HG02798 (cell line): Measurements from ENCODE around the gene PRRC2B.
"Not testable (repeated sequence)": the region's sequence is repeated elsewhere in the genome, so short reads cannot be mapped to it uniquely, and the experiment has no call there.

Source experiments
- ATAC-seq: cut with Tn5 transposase; IDR thresholded peaks from one replicate; pipeline ENCODE4 v1.9.1; 2021; ENCODE audit warnings: mild to moderate bottlenecking; ENCODE audit not compliant: unreplicated experiment, poor library complexity

PRRC2B gene

DNA sequence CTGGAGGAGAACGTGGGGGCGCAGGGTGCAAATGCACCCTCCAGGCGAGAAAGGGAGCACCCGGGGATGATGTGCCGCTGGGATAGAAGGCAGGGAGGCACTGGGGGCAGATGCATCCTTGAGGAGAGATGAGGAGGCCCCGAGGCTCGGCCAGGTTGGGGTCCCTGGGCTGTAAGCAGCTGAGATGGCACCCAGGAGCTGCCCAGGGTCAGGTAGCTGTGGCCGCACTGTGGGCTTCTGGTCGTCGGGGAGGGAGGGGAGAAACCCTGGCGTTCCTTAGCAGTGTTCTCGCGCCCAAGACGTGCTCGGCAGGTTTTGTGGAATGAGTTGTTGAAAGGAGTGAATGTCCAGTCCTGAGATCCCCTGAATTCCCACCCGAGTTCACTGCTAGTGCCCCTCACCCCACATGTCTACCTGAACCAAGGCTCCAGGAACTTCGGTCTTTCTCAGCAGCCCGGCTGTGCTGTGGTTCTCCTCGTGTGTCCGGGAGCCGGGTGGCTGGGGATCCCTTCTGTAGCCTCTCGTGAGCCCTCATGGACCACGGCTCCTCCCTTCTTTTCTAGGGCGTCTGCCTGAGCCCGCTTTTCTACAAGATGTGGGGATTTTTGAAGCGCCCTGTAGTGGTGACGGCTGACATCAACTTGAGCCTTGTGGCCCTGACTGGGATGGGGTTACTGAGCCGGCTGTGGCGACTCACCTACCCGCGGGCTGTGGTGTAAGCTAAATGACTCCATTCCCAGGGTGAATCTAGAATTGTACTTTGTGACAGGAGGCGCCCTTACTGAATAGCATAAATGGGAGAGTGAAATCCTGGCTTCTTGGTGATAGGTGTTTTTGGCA lies 110.0 kb downstream of the PRRC2B start:
- ATAC-seq = no peak

DNA sequence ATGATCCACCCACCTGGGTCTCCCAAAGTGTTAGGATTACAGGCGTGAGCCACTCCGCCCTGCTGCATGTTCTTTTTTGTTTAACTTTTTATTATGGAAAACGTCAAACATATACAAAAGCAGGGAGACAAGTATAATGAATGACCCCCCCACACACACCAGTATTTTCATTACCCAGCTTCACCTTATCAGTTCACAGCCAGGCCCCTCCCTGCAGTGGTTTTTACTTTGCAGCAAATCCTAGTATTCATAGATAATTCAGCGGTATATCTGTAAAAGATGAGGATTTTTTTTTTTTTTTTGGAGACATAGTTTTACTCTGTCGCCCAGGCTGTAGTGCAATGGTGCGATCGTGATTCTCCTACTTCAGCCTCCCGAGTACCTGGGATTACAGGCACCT lies 111.1 kb downstream of the PRRC2B start:
- ATAC-seq = no peak

DNA sequence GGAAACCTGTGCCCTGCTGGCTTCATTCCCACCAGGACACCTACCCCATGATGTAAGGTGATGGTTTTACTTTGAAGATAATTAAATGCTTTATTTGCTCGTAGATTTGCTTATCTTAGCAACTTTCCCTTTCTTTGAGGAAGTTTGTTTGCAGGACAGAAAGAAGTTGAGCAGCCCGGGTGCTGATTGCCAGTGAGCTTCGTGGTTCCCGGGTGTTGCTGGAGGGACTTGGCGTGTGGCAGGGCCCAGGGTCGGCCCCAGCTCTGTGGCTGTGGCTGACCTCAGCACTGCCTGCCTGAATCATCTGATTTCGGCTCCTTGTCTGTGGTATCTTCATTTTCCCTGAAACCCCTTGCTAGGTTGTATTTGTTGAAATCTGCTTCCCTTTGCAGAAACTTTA lies 117.5 kb downstream of the PRRC2B start:
- no peak for ATAC-seq

DNA sequence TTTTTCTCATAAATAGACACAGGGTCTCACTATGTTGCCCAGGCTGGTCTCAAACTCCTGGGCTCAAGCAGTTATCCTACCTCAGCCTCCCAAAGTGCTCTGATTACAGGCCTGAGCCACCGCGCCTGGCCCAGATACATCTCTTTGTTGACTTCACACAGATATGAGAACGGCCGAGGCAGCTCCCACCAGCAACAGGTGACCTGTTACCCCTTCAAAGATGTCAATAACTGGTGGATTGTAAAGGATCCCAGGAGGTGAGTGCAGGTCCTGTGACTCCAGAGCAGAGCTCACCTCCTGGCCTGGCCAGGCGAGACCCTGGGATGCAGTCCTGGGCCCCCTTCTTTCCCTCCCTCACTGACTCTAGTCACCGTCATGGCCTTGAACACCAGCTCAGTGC lies 118.0 kb downstream of the PRRC2B start:
- ATAC-seq = no peak

DNA sequence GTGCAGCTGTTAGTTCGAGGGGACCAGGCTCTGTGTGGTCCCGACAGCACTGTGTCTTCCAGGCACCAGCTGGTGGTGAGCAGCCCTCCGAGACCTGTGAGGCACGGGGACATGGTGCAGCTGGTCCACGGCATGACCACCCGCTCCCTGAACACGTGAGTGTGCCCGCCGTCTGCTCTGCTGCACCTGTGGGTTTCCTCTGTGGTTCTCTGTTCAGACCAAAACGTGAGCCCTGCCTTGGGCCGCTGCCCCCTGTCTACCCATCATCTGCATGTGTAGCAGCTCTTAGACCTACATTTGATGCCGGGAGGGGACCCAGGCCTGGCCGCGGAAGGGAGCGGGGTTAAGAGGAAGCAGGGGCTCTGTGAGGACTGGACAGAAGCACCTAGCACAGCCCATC lies 119.3 kb downstream of the PRRC2B start:
- no peak for ATAC-seq

DNA sequence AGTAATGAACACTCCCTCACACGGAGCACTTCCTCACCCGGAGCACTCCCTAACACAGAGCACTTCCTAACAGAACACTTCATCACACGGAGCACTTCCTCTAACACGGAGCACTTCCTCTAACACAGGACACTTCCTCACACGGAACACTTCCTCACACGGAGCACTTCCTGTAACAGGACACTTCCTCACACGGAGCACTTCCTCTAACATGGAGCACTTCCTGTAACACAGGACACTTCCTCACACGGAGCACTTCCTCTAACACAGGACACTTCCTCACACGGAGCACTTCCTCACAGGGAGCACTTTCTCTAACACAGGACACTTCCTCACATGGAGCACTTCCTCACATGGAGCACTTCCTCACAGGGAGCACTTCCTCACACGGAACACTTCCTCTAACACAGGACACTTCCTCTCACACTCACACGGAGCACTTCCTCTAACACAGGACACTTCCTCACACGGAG lies 121.7 kb downstream of the PRRC2B start:
- ATAC-seq = not testable (repeated sequence)

DNA sequence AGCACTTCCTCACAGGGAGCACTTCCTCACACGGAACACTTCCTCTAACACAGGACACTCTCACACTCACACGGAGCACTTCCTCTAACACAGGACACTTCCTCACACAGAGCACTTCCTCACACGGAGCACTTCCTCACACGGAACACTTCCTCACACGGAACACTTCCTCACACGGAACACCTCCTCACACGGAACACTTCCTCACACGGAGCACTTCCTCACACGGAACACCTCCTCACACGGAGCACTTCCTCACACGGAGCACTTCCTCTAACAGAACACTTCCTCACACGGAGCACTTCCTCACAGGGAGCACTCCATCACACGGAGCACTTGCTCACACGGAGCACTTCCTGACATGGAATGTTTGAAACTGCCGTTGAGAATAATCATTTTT lies 122.2 kb downstream of the PRRC2B start:
- ATAC-seq = no peak

DNA sequence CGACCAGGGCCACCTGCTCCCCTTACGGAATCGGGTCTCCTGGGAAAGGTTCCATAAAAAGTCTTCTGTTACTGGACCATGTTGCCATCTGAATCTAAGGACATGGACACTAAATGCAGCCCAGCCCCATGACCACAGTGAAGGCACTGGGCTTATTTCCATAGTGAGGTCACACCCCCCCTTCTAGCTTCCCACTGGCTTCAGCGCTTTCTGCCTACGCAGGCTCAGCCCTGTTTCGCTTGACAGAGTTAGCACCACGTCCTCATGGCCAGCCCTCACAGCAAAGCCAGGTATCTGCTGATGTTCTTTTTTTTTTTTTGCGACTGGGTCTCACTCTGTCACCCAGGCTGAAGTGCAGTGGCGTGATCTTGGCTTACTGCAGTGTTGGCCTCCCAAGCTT lies 123.0 kb downstream of the PRRC2B start:
- ATAC-seq = no peak

DNA sequence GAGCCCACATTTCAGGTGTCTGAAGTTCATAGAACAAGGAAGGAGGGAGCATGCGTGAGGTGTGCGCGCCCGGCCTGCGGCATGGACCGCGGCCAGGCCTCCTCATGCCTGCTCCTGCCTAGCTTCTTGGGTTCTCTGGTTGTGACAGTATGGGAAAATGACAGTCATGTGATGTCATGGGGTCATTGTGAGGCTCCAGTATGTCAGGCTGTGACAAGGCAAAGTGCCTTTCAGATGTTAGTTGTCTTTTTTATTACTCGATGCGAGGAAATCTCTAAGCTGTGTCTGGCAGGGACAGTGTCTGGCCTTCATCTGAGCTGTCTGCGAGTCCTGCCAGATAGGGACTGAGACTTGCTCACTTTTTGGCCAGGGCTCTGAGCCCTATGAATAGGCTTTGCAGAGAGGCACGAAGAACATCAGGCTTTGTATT lies 123.9 kb downstream of the PRRC2B start:
- ATAC-seq = no peak

DNA sequence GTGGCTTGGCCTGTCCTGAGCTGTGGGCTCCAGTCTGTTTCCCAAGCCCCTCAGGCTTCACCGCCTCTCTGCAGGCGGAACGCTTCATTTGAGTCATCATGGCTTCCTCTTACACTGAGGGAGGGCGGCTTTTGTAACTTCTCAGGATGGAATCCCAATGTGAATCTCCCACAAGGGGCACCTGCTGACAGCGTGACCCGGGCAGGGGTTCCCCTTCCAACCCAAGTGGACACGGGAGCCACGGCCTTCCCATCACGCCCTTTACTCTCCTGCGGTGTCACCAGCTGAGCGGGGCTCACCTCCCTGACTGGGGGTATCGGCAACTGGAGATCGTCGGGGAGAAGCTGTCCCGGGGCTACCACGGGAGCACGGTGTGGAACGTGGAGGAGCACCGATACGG lies 124.7 kb downstream of the PRRC2B start:
- no peak for ATAC-seq

DNA sequence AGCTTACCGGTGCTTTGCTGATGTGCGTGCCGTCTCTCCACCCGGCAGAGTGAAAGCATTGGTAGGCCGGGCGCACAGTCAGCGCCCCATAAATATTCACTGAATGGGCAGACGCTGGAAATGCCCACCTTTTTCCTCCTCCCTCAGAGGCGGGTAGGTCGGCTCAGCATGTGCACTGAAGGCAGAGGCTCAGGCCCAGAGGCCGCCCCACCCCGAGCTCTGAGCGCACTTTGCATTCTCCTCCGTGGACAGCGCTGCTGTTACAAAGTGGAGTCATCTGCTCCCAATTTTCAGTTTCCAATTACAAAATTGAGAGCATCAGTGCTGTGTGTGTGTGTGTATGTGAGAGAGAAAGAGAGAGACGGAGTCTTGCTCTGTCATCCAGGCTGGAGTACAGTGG lies 126.6 kb downstream of the PRRC2B start:
- ATAC-seq = no peak

DNA sequence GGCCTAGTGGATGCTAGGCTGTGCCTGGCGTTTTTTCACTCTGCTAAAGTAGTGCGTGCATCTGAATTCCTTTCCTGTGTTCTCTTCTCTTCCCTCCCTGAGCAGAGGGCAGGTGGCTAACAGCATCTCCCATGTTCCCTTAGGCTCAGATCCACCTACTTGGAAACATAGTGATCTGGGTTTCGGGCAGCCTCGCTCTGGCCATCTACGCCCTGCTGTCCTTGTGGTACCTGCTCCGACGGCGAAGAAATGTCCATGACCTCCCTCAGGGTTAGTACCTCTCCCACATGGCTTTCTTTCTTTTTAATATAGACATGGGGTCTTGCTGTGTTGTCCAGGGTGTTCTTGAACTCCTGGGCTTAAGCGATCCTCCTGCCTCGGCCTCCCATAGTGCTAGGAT lies 127.3 kb downstream of the PRRC2B start:
- no peak for ATAC-seq

DNA sequence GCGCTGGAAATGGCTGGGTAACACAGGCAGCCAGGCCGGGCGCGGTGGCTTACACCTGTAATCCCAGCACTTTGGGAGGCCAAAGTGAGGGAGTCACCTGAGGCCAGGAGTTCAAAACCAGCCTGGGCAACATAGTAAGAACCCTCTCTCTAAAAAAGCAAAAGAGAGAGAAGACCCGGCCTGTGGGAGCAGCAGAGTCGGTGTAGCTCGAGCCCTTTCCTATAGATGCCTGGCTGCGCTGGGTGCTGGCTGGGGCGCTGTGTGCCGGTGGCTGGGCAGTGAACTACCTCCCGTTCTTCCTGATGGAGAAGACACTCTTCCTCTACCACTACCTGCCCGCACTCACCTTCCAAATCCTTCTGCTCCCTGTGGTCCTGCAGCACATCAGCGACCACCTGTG lies 127.9 kb downstream of the PRRC2B start:
- ATAC-seq = no peak

DNA sequence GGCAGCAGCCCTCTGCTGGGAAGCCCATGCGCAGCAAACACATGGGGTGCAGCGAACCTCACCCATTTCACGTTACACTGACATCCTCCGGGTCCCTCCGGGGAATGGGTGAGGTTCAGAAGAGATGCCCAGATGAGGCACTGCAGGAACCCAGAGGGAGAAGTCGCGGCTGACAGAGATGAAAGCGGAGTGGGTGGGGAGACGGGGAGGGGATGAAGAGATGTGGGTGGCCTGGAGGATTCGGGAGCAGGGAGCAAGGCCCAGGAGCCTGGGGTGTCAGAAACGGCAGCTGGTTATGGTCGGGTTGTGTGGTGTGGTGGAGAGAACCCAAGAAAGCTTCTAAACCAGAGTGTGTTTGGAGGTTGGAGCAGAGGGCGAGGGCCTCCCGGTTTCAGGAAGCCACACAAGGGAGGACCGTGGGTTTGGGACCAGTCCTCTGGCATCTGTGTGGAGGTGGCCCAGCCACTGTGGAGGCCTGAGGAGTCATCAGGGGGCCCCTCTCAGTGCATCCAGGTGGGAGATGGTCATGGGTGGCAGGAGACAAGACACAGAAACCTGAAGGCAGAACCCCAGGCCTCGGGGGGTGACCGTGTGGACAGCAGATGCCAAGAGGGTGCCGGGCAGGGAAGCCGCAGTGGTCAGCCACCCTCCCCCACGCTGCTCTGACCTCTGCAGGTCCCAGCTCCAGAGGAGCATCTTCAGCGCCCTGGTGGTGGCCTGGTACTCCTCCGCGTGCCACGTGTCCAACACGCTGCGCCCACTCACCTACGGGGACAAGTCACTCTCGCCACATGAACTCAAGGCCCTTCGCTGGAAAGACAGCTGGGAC lies 128.6 kb downstream of the PRRC2B start:
- ATAC-seq = no peak

DNA sequence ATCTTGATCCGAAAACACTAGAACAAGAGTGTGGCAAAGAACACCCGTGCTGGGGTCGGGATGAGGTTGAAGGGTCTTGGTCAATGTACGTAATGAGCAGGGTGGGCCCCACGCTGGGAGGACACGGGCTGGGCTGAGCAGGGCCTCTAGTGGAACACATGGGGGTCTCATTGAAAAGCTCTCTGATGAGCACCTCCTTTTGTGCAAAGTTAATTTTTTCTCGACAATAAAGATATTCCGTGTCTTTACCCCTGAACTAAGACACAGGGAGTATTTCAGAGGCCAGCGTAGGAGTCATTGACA lies 129.2 kb downstream of the PRRC2B start:
- ATAC-seq = no peak

DNA sequence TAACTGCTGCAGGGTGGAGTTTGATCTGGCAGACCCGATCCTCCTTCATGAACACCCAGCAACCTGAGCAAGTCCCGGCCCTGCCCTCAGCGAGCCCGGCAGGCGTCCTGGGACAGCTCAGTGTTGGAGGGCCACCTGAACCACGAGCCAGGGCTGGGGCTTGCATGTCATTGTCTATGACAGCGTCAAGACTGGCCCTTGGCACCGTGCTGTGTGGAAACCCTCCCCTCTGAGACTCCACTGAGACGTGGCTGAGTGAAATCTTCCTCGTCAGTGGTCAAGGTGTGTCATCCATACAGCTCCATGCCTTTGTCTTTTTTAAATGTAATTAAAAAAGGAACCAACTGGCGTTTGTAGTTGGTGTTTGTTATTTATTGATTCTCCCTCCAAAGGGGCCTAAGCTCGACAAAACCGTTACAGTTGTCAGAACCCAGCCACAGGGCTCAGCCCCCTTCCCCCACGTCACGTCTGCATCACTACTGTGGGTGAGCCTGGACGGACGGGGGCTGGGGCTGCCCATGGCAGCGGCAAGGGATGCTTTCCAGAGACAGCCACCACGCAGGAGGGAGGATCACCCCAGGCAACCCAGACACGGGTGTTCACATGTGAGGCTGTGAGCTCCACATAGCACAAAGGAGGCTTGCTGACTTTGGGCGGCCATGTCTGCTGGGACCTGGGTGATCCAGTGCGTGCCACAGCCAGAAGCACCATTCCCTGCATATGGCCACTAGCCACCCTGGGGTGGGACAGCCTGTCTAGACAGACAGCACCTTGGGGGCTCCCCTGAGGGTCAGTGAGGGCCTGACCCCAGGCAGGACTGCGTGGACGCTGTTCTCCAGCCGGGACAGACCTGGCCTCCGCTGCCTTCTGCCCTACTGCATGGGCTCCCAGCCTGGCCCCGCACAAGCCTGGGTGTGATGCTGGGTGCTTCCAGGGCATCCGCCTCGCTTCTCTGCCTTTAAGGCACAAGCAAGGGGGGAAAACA lies 129.9 kb downstream of the PRRC2B start:
- ATAC-seq = no peak

DNA sequence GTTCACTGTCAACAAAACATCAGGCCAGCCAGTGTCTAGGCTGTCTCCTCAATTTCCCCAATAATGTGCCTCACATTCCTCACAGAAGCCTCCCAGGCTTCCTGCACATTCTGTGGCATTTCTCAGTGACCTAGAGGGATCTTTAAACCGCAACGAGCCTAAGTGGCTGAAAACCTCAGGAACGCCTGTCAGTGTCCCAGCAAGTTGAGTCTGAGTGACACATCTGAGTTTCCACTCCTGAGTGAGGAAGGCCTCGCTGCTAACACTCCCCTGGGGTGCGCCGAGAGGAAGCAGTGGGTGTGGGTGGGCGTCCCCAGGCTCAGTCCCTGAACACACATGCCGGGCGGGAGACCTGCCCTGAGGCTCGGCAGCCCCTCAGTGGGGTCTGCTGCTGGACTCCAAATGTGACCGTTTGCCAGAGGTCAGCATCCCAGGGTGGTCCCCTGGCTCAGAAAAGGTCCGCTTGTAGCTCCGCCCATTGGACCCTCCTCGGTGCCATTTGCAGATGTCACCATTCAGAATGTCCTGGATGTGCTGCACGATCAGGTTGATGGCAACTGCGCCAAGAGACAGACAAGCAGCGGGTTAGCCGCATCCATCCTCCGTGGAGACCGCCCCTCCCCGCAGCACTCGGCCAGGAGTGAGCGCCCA lies 130.9 kb downstream of the PRRC2B start:
- no peak for ATAC-seq

DNA sequence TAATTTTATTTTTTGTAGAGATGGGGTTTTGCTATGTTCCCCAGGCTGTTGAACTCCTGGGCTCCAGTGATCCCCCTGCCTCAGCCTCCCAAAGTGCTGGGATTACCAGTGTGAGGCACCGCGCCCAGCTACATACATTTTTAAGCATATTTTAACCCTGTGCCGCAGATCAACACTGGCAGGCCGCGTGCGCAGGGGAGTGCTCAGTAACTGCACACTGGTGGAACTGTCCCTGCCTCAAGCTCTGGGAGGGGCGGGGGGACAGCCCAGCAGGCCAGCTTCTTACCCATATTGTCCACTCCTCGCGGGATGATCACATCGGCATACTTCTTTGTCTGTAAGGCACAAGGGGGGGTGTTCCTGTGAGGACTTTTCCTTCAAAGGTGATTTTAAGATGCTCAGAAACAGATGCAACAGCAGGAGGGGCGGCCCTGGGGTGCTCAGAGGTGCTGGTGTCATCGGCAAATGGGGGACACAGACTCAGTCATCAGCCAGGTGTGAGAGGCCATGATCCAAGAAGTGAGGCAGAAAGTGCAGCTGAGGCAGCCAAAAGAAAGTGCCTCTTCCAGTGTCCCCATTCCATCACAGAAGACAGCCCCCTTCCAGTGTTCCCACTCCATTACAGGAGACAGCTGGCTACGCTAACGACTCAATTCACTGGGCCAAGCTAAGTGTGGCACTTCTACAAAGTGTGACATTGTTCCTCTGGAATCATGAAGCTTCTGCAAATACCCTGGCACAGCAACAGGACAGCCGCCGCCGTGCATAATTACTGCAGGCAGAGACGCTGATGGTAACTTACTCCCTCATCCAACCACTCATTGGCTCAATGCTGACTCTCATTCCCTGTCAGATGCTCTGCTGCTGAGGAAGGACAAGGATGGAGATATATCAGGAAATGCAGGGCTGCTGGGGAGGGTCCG lies 132.0 kb downstream of the PRRC2B start:
- ATAC-seq = no peak

DNA sequence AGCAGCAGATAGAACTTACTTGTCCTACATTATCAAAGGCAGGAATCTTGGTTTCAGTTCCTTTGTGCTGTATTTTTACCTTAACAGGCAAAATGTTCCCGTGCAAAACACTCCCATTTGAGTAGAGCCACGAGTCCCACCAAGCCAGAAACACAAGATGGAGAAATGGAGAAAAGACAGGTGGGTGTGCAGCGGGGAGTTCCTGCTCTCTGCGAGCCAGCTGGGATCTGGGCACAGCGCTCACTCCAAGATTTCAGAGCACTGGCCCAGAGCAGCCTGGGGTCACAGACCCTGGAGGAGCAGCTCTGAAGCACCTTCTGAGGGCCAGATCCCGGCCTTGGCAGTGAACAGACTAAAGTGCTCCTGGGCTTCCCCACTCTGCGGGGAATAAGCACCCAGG lies 134.3 kb downstream of the PRRC2B start:
- no peak for ATAC-seq
